Pons (tissue), 1 donor: ENCODE results near the gene CLPX.
"Not testable (repeated sequence)": the region's sequence is repeated elsewhere in the genome, so short reads cannot be mapped to it uniquely, and the experiment has no call there.

Source experiments
- DNase-seq: peaks from one replicate; pipeline ENCODE4 v3.0.0-alpha.2; 2016; ENCODE audit warnings: low spot score

The CLPX gene

GRCh38 chr15:65165875-65166274, 19.3 kb downstream of the CLPX start:
- DNase-seq = peak; percentile 28

DNA sequence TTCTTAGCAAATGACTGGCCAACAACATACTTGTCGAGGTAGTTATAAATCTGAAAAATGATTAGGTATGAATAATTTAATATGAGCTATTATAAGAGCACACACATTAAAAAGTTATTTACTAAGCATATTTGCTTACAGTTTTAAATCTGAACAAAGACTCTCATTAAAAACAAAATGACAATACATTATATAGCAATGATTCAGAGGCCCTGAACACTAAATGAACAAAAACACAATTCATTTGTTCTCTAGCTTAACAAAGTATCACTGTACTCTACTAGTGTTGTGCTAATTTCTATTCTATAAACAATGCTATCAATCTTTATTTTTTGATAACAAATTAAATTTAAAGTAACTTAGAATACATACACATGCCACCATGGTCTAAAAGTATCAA, 21.0 kb downstream of the CLPX start:
- peak; percentile 77 for DNase-seq

DNA sequence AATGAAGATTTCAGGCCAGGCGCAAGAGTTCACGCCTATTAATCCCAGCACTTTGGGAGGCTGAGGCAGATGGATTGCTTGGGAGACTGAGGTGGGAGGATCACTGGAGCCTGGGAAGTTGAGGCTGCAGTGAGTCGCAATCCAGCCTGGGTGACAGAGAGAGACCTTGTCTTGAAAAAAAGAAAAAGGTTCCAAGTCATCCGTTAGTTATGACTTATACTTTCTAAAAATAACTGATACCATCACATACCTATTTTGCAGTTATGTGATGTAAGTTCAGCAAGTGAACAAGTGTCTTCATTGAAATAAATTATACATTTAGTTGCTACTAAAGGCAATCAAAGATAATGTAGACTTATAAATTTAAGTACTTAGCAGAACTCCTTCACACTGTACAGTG, 22.1 kb downstream of the CLPX start:
- DNase-seq = no peak

DNA sequence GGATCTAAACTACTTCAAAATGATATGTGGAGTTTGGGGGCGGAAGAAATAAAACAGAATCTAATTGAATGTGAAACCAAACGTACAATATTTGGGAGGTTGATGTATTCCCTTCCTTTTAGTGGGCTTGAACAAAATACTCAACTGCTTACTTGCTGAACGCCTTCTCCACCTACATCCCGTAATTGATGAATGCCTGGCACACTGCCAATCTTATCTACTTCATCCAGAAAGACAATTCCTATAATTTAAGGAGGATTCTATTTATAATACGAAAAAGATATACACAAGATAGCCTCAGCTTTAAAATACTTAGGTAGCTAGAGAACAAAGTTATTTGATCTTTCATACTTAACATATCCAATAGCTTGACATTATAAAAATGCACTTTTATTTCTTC, 28.4 kb downstream of the CLPX start:
- no peak for DNase-seq

GRCh38 chr15:65154720-65155119, 30.4 kb downstream of the CLPX start:
- DNase-seq = no peak

DNA sequence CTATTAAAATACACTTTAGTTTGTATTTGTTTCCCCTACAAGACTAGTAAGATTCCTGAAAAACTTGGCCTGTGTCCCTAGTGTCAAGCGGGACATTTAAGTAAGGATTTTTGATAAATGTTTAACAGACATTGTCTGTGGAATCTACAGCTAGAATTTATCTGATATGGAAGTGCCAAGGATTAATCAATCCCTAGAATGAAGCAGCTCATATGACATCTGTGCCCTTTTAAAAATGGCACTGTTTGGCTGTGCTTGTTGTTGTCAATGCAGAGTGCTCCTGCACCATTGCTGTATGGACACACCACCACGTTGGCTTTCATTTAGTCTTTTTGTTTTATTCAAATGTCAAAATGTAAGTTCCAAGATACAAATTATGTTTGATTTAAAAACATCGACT, 37.2 kb downstream of the CLPX start:
- DNase-seq = no peak

DNA sequence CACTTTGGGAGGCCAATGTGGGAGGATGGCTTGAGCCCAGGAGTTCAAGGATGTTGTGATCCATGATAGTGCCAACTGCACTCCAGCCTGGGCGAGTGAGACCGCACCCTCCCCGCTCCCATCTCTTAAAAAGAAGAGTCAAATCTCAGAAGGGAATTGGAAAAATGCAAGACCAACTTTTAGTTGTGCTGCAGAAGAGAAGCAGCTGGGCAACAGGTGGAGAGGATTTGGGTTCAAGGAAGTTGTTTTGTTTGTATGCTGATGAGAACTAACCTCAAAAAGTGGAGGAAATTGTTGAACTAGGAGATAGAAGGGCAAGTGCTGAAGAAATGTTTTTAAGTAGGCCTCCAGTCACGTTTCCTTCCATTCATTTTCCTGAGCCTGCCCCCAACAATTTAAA, 38.7 kb downstream of the CLPX start:
- no peak for DNase-seq

DNA sequence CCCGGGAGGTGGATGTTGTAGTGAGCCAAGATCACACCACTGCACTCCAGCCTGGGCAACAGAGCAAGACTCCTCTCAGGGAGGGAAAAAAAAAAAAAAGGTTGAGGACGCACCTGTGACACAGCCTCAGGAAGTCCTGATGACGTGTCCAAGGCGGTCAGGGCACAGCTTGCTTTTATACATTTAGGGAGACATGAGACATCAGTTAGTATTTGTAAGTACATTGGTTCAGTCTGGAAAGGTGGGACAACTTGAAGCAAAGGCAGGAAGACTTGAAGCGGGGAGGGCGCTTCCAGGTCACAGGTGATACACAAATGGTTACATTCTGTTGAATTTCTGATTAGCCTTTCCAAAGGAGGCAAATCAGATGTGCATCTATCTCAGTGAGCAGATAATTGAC, 46.5 kb downstream of the CLPX start:
- not testable (repeated sequence) for DNase-seq

GRCh38 chr15:65137893-65138292, 47.2 kb downstream of the CLPX start:
- not testable (repeated sequence) for DNase-seq

- DNase-seq = not testable (repeated sequence)
Measured at GRCh38 chr15:65137089-65137488, 48.1 kb downstream of the CLPX start.

GRCh38 chr15:65134538-65134937, 50.6 kb downstream of the CLPX start:
- DNase-seq = no peak

- DNase-seq = peak; percentile 95
Measured at GRCh38 chr15:65133548-65134200, 51.5 kb downstream of the CLPX start, which contains the start of gene PDCD7. TSS of gene PDCD7 (minus strand) at chr15:65133808. CDS start at chr15:65133781, 27 bp downstream.

GRCh38 chr15:65132878-65133547, 52.1 kb downstream of the CLPX start:
- DNase-seq = no peak

DNA sequence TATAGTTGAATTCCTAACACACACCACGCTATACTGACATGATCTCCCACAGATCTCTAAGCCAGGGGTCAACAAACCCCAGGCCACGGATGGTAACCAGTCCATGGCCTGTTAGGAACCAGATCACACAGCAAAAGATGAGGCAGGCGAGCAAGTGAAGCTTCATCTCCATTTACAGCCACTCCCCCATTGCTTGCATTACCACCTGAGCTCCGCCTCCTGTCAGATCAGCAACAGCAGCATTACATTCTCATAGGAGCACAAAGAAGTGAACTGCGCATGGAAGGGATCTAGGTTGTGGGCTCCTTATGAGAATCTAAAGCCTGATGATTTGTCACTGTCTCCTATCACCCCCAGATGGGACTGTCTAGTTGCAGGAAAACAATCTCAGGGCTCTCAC, 54.2 kb downstream of the CLPX start:
- DNase-seq = no peak

- peak; percentile 30 for DNase-seq
Measured at GRCh38 chr15:65115542-65115941, 69.6 kb downstream of the CLPX start.

- DNase-seq = no peak
Measured at GRCh38 chr15:65115086-65115485, 70.1 kb downstream of the CLPX start, which contains the start of gene UBAP1L. TSS of gene UBAP1L (minus strand) at chr15:65115200. CDS start at chr15:65106215, 8,985 bp downstream.

- DNase-seq = no peak
Measured at GRCh38 chr15:65110676-65111292, 74.4 kb downstream of the CLPX start.

GRCh38 chr15:65106011-65106590, 79.0 kb downstream of the CLPX start:
- no peak for DNase-seq

- no peak for DNase-seq
Measured at GRCh38 chr15:65105038-65105437, 80.1 kb downstream of the CLPX start.

- no peak for DNase-seq
Measured at GRCh38 chr15:65102912-65103311, 82.2 kb downstream of the CLPX start.

DNA sequence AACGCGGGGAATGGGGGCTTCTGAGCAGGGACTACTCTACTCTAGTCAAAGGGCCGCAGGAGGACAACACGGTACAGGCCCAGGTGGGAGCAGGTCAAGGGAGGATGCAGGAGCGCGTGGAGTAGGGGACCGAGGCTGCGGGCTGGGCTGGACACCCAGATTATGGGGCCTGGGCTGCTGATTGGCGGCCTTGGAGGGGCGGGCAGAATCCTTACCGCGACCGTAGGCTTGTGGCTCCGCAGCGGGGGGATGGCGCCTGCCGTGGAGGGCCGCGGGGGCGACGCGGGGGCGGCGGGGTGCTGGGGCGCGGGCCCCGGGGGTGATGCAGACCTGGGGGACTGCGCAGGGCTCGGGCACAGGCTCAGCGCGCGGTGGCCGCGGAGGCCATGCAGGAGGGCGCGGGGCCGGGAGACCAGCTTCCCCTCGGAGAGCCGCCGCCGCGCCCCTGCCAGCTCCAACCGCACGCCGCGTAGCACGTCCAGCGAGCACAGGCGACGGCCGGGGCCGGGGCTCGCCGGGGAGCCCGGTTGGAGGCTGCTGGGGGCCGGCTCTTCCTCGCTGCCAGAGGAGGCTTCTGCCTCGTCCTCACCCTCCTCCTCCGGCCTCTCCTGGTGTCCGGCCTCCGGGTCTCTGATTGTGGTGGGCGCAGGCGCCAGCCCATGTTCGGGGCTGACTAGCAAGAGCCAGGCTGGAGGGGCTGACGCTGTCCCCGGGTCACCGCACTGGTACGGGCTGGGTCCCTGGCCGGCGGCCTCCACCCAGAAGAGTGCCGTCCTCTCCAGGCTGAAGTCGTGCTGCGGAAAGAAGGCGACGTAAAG, 83.0 kb downstream of the CLPX start:
- DNase-seq = no peak

DNA sequence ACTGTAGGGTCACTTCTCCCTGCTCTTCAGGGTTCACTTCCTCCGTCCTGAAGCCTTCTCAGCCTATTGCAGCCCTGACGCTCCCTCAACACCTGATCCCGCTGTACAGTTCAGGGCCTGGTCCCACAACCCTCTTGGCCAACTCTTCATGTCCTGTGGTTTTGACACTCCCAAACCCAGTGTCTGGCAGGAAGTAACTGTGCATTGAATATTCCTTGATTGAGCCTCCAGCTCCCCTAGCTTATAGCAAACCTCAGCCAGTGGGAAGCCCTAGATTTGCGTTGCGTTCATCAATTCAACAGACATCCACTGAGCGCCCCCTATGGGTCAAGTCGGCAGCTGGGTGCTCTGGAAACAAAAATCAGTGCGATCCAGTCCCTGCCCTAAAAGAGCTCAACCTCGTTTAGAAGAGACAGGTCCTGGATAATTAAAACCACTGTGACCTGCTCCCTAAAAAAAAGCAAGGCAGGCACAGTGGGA, 83.7 kb downstream of the CLPX start:
- DNase-seq = peak; percentile 55
